NCI-H1048 (cell line): ENCODE measurements around the gene LSG1.
A peak's percentile ranks its signal among the peaks of the same experiment; 100 is the strongest.
"Not testable (repeated sequence)": the region's sequence is repeated elsewhere in the genome, so short reads cannot be mapped to it uniquely, and the experiment has no call there.

Experiments
- DNase-seq: peaks from one replicate; lab custom pipeline; 2025; lab: John Stamatoyannopoulos, UW

The LSG1 gene

DNA sequence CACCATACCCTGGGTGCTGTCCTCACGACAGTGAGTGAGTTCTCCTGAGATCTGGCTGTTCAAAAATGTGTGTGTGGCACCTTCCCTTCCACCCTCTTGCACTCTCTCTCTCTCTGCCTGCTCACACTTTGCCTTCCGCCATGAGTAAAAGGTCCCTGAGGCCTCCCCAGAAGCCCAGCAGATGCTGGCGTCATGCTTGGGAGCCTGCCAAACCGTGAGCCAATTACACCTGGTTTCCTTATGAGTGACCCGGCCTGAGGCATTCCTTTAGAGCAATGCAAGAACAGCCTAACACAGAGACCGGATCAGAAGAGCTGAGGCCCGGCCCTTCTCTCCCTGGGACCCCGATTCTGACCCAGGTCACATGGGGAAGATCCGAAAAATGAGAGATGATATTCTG, 54.2 kb downstream of the LSG1 start:
- no peak for DNase-seq

GRCh38 chr3:194617143-194617671, 54.8 kb downstream of the LSG1 start:
- no peak for DNase-seq

DNA sequence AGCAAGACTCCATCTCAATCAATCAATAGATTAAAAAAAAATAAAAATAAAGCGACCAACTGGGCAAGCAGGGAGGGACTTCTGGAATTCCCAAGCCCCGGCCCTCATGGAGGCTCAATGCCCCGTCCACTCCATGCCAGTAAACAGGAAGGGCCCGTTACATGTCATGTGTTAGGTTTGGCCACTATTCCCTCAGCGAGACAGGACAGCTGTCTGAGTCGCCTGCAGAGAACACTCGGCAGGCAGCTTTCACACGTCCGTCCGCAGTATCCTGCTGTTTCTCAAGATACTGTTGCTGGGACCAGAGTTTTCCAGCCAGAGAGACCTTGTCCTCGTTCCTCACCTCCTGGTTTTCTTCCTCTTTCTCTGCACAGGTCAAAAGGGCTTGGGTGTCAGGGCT, 56.8 kb downstream of the LSG1 start:
- no peak for DNase-seq

DNA sequence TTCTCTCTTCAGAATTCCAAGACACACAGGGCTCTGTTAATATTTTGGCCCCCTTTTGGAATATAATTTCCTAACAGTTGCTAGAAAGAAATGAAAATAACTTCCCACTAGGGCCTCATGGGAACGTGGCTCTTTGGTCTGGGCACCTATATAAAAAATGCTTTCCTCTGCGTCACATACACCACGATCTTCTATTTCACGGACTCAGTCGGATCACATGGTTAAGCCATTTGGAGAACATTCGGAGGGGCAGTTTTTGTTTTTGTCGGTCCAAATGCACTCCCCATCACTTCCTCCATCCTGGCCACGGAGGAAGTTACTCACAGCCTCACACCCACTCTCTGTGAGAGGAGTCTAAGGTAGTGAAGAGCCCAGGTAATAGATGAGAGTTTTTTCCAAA, 59.8 kb downstream of the LSG1 start:
- DNase-seq, result no peak

DNA sequence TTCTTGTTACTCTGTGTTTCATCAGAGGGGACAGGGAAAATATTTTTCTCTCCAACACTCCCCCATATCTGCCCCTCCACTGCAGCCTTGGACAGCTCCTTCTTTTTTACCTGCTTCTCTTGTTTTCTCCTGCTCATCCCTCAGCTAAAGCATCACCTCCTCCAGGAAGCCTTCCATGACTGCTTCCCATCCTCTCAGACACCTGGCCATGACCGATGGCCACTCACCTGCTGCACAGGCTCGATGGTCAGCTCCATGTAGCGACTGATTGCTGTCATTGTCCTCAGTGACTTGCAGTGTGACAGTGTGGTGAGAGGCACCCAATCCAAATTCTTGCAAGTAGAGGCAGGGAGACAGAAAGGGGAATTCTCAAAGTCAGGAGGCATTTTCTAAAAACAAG, 61.3 kb downstream of the LSG1 start:
- DNase-seq, result no peak

GRCh38 chr3:194609601-194610000, 62.4 kb downstream of the LSG1 start:
- DNase-seq, result no peak

- DNase-seq, result no peak
These were observed 63.0 kb downstream of the LSG1 start for GRCh38 chr3:194608981-194609380.

DNA sequence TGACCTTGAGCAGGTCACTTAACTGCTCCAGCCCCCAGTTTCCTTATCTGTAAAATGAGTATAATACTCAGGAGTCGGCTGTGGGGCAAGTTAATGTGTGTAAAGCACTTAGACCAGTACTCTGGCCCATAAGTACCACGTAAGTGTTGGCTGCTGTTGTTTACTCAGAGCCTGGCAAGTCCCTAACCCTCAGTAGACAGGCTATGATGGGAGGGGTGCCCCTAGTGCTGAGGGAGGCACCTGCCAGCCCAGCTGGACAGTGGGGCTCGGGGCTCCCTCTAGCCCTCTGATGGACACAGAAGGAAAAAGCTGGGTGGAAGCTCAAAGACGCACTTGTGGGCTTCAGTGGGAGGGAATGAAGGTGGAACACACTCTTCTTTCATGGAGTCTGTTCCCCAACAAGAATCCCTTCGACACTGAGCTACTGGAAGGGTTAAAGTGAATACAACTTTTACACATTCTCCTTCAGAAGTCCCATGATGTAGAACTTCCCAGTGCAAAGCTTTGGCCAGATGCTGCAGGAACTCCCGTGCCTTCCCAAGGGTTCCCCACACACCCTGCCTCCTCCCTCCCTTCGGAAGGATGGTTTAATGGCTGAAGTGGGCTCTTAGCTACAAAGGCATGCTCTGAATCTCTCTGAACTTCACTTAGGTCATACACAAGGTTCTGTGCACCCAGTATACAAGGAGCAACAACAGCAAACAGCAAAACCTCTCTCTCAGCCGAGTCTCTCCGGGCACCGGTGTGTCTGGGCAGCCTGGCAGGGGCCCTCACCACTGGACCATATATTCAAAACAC, 64.2 kb downstream of the LSG1 start:
- DNase-seq, result no peak

GRCh38 chr3:194606941-194607340, 65.0 kb downstream of the LSG1 start:
- no peak for DNase-seq

GRCh38 chr3:194606163-194606562, 65.8 kb downstream of the LSG1 start:
- no peak for DNase-seq

DNA sequence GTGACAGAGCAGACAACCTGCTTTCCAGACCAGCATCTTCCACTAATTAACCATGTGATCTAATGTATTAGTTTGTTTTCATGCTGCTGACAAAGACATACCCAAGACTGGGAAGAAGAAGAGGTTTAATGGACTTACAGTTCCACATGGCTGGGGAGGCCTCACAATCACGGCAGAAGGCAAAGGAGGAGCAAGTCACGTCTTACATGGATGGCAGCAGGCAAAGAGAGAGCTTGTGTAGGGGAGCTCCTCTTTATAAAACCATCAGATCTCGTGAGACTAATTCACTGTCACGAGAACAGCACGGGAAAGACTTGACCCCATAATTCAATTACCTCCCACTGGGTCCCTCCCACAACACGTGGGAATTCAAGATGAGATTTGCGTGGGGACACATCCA, 66.7 kb downstream of the LSG1 start:
- DNase-seq, result not testable (repeated sequence)

DNA sequence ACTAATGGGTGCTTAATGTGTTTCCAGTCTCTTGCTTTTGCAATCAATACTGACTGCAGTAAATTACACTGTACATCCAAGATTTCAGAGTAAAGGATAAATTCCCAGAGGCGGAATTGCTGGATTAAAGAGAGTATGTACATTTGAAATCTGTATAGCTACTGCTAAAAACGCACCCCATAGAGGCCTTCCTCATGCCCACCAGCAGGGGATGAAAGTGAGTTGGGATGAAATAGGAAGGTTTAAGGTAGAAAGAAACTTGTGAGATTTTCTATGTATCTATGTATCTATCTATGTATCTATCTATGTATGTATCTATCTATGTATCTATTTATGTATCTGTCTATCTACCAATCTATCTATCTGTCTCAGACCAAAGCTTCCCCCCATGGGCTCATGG, 67.2 kb downstream of the LSG1 start:
- peak; percentile 2 for DNase-seq

GRCh38 chr3:194604126-194604525, 67.9 kb downstream of the LSG1 start:
- DNase-seq, result no peak

- no peak for DNase-seq
These were observed 69.3 kb downstream of the LSG1 start for GRCh38 chr3:194602669-194603171.

DNA sequence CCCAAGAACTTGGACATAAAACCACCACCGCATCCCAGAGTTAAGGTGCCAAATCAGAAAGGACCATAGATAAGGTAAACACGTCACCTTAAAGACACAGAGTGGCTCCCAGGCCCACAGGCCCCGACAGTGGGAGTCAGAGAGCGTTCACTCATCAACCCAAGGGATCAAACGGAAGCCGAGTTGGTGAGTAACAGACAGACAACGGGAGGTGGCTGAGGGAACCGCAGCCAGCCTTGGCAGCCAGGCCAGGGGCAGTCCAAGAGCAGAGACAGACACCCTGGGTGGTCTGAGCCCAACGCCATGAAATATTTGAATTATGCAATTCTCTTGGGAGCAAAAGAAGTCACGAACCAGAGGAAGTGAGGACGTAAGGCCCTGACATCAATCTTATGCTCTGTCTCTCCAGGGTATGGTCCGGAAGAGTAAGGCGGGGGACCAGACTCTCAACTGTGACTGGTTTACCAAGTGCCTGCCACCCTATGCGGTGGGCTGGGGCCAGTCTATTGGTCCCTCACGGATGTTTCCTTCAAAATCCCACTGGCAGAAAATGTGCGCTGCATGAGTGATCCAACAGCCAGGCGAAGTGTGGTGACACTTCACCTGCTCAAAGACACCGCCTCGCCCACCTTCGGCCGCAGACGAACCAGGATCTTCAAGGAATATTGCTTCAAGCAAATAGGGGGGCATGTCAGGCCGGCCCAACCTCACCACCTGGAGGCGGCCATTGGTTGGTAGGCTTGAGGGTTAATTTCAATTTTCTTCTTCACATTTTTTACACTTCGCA, 73.0 kb downstream of the LSG1 start:
- no peak for DNase-seq

DNA sequence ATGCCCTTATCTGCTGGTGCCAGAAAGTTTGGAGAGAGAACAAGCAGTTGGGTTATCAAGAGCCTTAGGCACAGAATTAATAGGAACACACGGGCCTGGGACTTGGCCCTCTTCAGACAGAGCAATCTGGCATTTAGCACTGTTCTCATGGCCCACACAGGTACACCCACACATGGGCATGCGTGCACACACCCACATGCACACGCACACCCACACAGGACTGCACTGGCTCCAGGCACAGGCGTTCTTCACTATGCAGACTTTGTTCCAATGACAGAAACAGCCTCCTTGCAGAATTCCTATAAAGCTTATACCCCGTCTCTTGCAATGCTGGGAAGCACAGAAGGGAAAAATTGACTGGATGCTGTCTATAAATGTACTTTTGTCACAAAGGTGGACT, 75.1 kb downstream of the LSG1 start:
- DNase-seq, result no peak

DNA sequence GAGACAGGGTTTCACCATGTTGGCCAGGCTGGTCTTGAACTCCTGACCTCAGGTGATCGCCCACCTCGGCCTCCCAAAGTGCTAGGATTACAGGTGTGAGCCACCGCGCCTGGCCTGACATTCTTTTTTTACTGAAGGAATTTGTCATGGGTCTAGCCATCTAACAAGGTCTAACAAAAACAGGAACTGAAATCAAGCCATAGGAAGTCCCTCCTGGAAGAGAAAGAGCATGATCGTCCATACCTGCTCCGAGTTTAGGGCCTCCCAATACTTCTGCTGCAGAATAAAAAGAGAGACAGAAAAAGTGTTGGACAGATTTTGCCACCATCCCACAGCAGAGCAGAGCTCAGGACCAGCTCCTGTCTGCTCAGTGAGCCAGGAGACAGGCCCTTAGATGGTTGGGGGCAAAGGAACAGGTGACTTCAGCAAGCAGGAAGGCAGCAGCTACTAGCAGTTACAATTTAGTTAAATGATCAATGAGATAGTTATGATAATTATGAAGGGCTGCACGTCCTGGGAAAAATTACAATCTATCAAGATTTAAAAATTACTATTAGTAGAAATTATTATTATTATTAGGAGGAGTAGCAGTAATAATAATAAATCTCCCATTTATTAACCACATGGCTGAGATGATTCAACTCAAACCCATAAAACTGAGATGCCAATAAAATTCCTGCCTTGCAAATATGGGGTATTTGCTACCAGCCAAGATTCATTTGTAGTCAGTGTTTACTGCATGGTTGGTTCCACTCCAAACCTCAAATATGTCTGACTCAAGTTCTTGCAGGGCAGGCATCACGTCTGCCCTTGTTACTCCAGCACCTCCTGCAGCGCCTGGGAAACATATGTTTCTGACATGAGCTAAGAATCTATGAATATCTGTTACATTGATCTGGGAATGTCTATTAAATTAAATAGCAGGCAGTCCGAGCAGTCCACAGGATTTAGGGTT, 78.9 kb downstream of the LSG1 start:
- DNase-seq, result no peak
